Choroid plexus epithelial cell (primary cell): ENCODE measurements around the gene TAF8.

Experiments used
- DNase-seq: peaks from one replicate; pipeline ENCODE4 v3.0.0-alpha.2; 2010; ENCODE audit warnings: low read depth
- H3K4me3 ChIP-seq: 2 replicates; pipeline ENCODE4 v1.5.1; 2011; ENCODE audit warnings: low read depth, mild to moderate bottlenecking, control low read depth, low read length, moderate library complexity
- TF ChIP-seq, protein P1 (sequence below): conservative IDR thresholded peaks from 2 replicates; pipeline ENCODE4 v1.5.1; 2011; ENCODE audit warnings: low read depth, mild to moderate bottlenecking, control low read depth, inconsistent platforms, low read length, moderate library complexity

Gene TAF8

DNA sequence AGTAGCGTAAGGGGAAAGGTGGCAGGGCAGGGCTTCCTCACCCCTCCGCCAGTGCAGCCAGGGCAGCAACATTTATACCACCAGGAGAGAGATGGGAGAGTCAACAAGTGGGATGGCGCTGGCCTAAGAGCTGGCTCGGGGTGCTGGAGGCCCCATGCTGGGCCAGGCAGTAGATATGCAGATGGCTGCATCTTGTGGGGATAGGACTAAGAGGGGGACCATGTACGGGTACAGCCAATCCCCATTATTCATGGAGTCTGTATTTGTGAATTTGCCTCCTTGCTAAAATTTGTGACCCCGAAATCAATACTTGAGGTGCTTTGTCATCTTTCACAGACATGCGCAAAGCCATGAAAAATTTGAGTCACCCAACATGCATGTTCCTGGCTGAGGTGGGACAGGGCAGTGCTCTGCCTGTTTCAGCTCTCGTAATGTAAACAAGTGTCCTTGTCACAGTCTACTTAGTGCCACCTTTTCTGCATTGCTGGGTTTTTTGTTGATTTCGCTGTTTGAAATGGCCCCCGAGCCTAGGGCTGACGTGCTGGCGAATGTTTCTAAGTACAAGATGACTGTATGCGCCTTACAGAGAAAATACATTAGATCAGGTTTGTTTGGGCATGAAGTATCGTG lies 27.5 kb upstream of the TAF8 start:
- TF ChIP-seq, protein P1, sequence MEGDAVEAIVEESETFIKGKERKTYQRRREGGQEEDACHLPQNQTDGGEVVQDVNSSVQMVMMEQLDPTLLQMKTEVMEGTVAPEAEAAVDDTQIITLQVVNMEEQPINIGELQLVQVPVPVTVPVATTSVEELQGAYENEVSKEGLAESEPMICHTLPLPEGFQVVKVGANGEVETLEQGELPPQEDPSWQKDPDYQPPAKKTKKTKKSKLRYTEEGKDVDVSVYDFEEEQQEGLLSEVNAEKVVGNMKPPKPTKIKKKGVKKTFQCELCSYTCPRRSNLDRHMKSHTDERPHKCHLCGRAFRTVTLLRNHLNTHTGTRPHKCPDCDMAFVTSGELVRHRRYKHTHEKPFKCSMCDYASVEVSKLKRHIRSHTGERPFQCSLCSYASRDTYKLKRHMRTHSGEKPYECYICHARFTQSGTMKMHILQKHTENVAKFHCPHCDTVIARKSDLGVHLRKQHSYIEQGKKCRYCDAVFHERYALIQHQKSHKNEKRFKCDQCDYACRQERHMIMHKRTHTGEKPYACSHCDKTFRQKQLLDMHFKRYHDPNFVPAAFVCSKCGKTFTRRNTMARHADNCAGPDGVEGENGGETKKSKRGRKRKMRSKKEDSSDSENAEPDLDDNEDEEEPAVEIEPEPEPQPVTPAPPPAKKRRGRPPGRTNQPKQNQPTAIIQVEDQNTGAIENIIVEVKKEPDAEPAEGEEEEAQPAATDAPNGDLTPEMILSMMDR, result no peak

GRCh38 chr6:42025066-42025844 lies 25.1 kb upstream of the TAF8 start:
- DNase-seq, result no peak
- TF ChIP-seq, protein P1, result no peak
- H3K4me3 ChIP-seq, result no peak overlapping the region

More for the DNA sequence above, 27.5 kb upstream of the TAF8 start:
- no peak for DNase-seq
- no peak overlapping the region for H3K4me3 ChIP-seq

DNA sequence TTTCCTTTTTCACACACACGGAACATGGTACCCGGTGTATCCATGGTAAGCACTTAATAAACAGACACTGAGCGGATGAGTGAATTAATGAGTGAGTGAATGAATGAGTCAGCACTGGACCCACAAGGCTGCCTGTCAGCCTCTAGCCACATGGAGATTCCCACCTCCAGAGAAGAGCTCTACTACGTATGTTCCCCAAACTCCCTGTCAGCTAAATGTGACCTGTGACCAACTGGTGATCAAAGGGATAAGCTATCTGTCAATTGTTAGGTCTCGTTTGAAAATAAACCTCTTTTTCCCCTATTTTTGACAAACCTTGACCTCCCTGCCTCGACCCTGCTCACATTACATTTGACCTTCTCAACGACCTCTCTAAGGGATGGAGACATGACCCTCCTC lies 24.5 kb upstream of the TAF8 start:
- no peak overlapping the region for H3K4me3 ChIP-seq
- DNase-seq, result no peak
- TF ChIP-seq, protein P1, result no peak

- DNase-seq, result no peak
- H3K4me3 ChIP-seq, result no peak overlapping the region
- TF ChIP-seq, protein P1, result no peak
Measured at GRCh38 chr6:42026540-42026939, 23.8 kb upstream of the TAF8 start.

DNA sequence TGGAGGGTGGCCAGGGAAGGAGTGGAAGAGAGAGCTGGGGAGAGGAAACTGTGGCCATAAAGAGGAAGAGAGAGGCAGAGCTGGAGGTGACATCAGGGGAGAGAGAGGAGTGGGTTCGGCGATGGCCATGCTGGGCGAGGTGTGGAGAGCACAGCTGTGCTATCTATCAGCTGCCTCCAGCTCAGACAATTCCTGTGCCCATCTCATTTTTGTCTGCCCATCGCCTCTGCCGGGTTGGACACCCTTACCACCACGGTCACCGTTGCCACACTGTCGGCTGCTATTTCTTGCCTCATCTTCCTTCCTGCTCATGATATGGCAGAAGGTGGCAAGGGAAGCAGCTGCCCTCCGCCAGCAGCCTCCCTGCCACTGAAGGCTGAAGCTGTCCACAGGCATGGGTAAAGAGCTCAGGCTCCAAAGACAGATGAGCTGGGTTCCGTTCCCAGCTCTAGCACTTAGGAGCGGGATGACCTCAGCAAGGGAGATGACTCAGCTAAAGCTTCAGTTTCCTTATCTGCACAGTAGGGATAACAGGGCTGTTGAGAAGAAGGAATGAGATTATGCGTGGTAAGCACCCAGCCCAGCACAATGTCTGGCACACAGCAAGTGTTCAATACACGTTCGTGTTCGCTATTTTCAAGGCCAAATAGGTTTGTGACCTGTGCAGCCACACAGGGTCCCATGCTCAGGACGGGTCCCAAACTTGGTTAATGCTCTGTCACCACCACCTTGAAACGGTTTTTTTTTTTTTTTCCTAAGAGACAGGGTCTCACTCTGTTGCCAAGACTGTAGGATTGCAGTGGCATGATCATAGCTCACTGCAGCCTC lies 21.9 kb upstream of the TAF8 start:
- H3K4me3 ChIP-seq, result no peak overlapping the region
- DNase-seq, result peak; percentile 88
- TF ChIP-seq, protein P1, result no peak

DNA sequence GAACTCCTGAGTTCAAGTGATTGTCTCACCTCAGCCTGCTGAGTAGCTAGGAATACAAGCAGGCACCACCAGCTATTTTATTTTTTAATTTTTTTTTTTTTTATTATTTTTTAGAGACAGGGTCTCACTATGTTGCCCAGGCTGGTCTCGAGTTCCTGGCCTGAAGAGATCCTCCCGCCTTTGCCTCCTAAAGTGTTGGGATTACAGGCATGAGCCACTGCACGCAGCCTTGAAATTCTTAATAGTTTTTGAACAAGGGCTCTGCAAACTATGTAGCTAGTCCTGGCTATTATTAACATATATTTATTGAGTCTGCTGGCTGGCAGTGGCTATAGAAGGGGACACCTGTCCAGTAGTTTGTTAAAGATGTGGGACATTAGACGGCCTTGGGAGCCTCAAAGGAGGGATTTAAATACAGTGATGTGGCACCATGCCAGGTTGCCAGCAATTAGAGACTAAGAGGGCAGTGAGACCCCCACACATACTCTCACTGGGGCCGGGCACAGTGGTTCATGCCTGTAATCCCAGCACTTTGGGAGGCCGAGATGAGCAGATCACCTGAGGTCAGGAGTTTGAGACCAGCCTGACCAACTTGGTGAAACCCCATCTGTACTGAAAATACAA lies 21.1 kb upstream of the TAF8 start:
- no peak for DNase-seq
- no peak overlapping the region for H3K4me3 ChIP-seq
- TF ChIP-seq, protein P1, result no peak
